Measurements from ENCODE around the gene AUTS2.
A peak's percentile ranks its signal among the peaks of the same experiment; 100 is the strongest.

Gene AUTS2

DNA sequence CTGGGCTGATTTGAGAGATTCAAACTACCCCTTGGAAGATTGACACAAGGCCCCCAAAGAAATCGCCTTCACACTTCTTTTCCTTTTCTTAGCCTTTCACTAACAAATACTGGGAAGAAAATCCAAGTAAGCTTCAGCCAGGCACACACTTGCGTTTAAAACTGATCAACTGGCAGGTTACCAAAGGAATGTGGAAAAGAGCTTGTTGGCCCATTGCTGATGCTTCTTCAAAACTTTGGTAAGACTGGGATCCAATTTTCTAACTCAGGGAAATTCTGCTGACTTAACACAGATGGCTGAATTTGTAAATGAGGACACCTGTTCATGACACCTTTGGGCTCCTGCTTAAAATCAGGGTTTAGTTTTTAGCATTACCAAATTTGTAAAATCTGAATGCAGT lies 1069.1 kb downstream of the AUTS2 start:
- no peak overlapping the region for H3K27ac ChIP-seq
- no peak overlapping the region for H3K4me3 ChIP-seq

DNA sequence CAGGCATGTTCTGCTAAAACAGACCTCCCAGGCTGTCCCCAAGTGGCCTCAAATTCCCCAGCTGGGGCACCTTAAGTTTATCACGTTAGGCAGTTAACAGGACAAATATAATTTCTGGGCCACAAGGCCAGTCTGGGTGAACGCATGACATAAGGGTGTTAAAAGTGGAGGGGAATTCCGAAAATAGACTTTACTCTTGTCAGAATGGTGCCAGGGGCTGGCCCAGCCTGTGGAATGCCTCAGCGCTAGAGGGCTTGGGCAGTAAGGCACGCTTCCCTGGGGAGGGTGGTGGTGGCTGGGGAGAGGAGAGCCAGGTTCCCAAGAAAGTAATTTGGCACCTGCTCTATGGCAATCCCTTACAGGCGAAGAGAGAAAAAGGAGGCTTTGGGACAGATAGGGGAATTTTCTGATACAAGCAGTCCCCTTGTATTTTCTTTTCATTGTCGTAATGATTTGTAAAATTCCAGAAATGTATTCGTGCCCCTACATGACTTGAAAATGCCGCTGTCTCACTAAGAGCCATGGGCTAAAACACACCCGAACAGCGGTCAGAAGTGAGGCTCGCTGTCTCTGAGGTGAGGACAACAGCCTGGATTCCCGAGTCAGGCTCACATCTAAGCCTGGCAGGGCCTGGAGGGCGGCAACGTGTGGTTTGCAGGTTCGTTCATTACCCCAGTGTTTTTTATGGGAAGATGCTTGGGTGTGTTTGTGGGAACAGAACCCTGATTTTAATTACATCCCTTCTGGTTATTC lies 1070.5 kb downstream of the AUTS2 start:
- no peak overlapping the region for H3K27ac ChIP-seq
- no peak overlapping the region for H3K4me3 ChIP-seq

DNA sequence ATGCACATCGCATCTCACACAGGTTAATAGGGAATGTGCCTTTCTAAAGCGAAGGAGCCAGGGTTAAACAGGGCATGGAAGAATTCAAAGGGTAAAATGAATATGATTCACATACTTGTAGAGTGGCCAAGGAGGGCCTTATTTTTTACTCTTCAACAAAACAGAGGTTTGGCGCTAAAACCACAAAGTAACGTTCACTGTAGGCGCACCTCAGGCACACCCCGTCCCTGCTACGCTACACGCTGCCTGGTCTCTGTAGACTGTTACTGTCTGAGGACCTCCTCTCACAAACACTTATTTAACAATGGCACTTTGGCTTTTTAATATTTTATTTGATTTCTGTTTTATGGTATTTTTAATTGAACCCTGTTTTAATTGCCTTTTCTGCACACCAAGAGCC lies 1071.6 kb downstream of the AUTS2 start:
- Histone ChIP-seq H3K4me3 (no peak overlapping the region), H3K27ac (no peak overlapping the region)

DNA sequence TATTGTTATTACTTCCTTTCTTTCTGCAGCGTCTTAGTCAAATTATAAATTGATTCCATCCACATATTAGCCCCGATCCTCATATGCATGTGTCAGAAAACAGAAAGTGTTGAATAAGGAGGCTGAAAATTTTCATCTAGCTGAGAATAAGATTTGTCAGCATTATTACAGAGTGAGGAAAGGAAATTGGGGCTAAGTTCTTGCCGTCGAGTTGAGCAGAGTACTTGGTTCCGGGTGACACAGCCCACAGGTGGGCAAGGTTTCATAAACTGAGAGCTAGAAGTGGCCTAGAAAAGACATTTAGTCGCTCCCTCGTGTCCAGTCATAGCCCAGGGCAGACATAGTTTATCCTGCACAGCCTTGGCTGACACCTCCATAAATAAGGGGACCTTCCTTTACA lies 1072.0 kb downstream of the AUTS2 start:
- H3K27ac ChIP-seq, result no peak overlapping the region
- H3K4me3 ChIP-seq, result no peak overlapping the region

DNA sequence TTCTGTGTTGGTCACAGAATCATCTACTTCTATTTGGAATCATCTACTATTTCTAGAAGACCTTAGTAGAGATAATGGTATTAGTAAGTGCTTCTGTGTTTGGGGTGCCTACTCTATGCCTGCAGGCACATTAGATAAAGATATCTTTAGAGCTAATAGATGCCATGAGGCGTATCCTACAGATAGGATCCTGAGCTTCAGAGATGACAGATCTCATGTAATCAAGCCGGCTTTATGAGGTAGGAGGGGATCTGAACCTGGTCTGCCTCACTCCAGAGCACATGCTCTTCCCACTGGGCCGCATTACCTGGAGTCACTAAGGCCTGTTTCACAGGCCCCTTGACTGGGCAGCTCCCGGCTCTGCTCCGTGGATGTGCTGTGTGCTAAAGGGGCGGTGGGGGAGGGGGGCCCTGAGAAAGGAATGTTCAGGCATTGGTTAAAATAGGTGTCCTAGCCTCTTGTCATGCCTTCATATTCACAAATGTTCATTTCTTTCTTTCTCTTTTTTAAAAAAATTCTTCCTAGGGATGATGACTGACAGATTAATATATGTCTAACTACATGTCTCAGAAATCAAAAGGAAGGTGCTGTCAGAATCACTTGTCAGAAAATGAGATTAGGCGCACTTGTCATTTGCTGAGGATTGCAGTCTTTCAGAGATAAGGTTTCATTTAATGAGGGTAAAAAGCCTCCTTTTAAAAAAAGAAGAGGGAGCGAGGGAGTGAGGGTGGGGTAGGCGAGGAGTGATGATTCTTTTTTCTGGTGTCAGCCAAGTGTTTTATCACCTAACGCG lies 1075.7 kb downstream of the AUTS2 start:
- H3K27ac ChIP-seq, result no peak overlapping the region

DNA sequence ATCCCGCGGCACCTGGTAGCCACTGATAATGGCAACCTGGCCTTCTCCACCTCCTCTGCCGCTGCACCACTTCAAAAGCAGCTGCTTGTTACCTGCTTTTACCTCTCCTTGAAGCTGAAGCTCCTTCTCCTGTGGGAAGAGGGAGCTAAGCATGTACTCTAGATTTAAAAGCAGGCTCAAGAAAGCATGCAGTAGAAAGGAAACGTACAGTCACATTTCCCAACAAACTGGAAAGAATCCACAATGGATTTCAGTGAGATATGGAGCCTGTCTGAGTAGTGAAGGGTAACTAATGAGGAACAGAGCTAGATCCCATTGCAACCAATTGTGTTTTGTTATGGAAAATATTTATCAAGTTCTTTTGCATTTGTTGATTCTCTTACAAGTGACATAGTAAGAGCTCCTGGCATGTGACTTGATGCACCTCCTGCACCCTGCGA lies 1076.3 kb downstream of the AUTS2 start:
- Histone ChIP-seq H3K4me3 (no peak overlapping the region), H3K27ac (no peak overlapping the region)

More for the DNA sequence above, 1075.7 kb downstream of the AUTS2 start:
- H3K4me3 ChIP-seq, result no peak overlapping the region

DNA sequence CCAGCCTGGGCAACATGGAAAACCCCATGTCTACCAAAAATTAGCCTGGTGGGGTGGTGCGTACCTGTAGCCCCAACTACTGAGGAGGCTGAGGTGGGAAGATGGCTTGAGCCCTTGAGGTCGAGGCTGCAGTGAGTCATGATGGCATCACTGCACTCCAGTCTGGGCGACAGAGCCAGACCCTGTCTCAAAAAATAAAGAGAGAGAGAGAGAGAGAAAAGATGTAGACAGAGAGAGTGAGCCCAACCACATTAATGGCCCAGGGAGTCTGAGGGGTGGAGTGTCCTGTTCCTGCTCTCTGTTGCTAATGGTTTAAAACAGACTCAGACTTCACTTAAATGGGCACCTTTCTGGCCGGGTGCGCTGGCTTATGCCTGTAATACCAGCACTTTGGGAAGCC lies 1078.0 kb downstream of the AUTS2 start:
- no peak overlapping the region for H3K27ac ChIP-seq
- H3K4me3 ChIP-seq, result no peak overlapping the region

DNA sequence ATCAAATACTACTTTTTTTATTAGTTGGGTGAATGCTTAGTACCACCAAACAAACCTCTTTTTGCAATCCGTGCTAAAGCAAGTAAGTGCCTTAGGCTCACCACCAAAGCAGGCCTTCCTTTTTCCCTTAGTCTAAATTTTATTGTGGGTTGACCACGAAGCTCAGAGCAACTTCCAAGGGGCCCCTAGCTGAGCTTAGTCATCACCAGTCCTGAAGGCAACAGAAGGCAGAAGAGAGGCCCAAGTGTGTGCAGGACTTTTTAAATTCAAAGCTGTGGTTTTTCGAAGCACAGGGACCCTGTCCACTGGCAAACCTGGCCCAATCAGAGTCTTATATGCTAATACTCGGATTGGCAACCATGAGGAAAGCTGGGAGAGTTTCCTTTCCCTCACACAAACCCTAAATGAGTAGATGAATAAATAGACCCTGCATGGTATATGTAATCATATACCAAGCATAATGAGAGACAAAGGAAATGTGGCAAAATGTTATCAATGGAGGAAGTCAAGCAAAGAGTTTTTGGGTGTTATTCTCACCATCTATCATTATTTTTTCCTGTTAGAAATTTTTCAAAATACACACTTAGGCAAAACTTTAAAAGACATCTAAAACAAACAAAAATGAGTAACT lies 1080.5 kb downstream of the AUTS2 start:
- Histone ChIP-seq H3K27ac (peak overlapping the region in 5 of 21 experiments; percentile 6 to 73 (median 26)), H3K4me3 (no peak overlapping the region)

DNA sequence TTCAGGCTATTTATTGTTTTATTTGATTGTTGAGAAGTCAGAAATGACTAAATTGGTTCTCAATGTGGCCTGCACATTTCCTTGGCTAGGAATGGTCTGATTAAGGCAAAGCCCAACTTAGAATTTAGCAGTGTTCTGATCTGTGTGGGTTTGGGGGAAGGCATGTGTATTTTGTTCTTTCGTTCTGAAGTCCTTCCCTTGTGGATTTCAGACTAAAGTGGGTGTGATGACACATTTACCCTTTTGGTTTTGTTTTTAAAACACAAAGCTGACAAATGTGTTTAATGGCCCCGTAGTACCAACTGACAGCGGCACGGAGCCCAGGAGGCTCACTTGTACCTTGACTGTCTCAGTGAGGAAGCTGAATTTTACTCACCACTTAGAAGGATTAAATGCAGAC lies 1081.4 kb downstream of the AUTS2 start:
- H3K27ac ChIP-seq, result peak overlapping the region in 5 of 21 experiments; percentile 24 to 73 (median 38)
- no peak overlapping the region for H3K4me3 ChIP-seq

DNA sequence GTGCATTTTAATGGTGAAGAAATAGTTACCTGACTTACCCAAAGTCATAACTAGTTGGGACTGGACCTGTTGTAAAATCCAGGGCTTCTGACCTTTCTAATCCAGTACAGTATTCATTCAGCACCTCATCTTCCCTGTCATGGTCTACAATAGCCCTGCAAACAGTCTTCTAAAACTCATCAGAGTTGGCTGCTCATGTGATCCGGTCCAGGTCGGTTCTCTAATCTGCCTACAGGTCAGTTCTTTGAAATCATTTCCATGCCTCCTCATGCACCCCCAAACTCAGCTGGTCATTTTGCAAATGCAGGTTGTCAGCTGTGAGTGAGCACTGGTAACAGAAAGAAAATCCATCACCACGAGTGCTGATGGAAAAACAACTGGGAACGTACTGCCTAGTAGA lies 1082.0 kb downstream of the AUTS2 start:
- H3K4me3 ChIP-seq, result no peak overlapping the region
- peak overlapping the region in 3 of 21 experiments; percentile 28 to 73 (median 38) for H3K27ac ChIP-seq

DNA sequence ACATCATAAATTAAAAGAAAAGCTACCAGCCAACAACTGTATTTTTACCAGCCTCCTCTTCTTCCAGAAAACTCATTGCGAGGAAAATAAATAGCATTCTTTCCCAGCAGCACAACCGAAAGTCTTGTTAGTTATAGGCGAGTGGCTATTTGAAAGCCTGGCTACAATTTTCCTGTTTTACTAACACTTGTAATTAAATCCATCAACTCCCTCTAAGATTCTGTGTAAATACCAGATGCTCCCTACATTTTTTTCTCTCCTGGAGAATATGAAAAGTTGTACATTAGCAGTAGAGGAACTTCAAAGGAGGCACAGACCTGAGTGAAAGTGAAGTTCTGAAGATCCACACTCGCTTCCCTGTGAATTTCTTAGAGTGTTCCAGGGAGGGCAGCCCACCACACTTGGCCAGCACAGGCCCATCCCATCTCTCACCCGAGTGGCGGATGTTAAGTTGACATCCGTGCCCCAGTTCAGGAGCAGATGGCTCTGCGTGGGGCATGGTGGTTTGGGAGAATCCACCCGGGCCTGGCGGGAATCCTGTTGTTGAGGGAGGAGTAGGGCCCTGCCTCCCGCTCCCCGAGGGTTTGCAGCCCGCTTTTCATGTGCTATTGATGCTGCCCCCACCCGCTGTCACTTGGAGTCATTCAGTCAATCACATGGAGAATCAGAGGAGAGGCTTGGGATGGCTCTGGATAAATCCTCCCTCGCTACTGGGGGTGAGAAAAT lies 1082.6 kb downstream of the AUTS2 start:
- Histone ChIP-seq H3K27ac (peak overlapping the region in 3 of 21 experiments; percentile 25 to 73 (median 40)), H3K4me3 (no peak overlapping the region)

DNA sequence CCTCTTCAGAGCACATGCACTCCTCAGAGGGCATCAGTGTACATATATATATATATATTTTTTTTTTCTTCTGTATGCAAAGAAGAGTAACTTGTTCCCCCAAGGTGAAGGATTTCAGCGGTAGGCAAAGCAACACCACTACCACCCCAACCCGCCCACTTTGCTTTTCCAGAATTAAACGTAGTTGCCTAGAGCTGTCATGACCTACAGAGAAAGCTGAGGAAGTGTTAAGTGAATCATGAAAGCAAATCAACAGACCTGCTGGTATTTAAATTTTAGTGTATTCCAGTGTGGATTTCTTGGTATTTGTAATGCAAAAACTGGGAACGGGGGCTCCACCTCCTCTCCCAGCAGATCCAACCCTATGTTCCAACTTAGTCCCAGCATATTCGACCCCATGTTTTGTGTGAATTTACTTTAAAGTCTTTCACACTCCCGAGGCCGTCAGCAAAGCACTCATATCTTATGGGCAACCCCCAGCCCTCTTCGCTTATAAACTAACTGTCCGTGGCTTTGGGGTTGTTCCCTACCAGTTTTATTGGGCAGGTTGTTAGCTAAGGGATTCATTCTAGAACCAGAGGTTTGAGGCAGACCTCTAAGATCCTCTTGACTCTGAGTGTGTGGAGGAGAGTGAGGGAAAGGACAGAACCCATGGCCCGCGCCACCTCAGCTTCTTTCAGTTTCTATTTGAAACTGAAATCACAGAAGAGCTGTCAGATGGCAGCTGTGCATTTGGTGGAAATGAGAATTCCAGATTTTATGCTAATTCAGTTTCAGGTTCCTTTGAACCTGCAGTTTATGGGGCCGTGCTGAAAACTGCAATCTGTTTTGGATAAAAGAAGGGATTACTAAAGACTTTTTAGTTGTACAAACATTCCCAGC lies 1083.4 kb downstream of the AUTS2 start:
- Histone ChIP-seq H3K27ac (peak overlapping the region in 8 of 21 experiments; percentile 1 to 75 (median 34)), H3K4me3 (no peak overlapping the region)

DNA sequence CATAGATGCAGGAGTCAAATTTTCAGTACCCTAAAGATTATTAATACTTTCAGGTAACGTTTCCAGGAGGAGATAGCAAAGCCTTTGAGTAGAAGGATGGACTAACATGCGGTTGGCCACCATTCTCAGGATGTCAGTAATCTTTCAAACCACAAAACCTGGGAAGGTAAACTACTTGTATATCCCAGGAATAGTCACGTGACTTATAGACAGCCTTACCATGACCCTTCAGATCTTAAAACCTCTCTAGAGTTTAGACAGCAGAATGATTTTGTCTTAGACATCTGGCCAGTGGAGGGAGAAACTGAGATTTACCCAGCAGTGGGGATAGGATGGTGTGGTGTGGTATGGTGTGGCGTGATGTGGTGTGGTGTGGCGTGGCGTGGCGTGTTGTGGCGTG lies 1085.9 kb downstream of the AUTS2 start:
- no peak overlapping the region for H3K27ac ChIP-seq
- no peak overlapping the region for H3K4me3 ChIP-seq

DNA sequence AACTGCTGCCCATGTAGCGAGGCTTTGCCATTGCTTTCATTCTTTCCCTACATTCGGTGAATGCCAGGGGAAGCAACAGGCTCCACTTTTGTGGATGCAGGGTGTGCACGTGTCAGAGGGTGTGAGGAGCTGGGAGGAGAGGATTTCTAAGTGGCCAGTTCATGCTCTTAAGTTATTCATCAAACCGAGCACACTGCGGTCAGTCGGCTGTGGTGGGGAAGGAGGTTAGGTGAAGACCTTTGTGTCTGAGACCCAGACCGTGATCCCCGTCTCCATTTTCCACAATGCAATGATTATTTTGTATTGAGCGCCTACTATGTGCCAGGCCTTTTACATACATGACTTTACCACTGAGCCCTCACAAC lies 1095.0 kb downstream of the AUTS2 start:
- peak overlapping the region in 12 of 21 experiments; percentile 60 to 91 (median 88) for H3K27ac ChIP-seq
- H3K4me3 ChIP-seq, result peak overlapping the region; percentile 62 to 88 (median 72)

DNA sequence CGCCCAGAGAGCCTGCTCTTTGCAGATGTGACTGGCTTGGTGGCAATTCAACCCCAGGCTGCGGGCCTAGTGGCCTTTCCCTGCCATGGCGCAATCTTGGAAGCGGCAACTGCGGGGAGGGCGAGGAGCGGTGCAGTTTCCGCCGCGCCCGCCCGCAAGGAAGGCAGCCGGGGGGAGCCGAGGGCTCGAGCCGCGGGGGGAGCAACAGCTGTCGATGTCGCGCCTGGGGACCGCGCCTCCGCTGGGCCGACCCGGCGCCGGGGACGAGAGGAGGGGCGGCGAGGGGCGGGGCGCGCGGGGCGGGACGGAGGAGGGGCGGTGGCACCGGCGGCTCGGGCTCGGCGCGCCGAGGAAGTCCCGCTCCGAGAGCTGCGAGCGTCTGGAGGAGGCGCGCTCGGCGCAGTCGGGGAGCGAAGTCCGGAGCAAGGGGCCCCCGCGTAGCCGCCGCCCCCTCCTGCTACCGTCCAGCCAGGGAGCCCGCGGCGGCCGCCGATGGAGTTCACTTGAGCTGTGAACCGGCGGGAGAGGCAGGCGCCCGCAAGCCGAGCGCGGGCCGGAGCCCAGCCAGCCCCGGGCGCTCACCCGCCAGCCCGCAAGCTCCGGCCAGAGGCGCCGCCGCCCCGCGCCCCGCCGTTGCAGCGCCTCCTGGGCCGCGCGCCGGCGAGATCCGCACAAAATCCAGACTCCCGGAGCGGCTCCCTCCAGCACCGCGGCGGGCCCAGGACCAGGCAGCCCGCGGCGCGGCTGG lies 1095.6 kb downstream of the AUTS2 start:
- H3K27ac ChIP-seq, result peak overlapping the region in 20 of 21 experiments; percentile 24 to 91 (median 82)

DNA sequence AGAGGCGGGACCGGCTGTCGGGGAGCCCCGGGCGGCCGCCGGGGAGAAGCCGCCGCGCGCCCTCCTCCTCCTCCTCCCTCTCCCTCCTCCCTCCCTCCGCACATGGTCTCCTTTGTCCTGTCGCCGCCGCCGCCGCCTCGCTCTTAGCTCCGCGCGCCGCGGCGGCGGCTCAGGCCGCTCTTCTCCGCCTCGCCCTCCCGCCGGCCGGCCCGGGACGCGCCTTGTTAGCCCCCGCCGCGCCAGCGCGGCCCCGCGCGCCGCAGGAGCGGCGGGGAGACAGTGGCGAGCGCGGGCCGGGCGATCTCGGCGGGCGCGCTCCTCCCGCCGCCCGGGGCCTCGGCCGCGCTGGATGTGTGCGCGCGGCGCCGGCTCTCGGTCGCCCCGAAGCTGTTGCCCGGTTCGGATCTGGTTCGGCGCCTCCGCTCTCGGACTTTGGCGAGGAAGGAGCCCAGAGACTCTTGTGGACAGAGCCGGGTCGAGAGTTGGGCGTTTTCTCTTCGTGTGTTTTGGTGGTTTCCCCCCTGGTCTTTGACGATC lies 1096.2 kb downstream of the AUTS2 start:
- H3K4me3 ChIP-seq, result peak overlapping the region; percentile 62 to 88 (median 72)
- H3K27ac ChIP-seq, result peak overlapping the region; percentile 54 to 91 (median 87)

More for the DNA sequence above, 1095.6 kb downstream of the AUTS2 start:
- H3K4me3 ChIP-seq, result peak overlapping the region; percentile 62 to 88 (median 72)

DNA sequence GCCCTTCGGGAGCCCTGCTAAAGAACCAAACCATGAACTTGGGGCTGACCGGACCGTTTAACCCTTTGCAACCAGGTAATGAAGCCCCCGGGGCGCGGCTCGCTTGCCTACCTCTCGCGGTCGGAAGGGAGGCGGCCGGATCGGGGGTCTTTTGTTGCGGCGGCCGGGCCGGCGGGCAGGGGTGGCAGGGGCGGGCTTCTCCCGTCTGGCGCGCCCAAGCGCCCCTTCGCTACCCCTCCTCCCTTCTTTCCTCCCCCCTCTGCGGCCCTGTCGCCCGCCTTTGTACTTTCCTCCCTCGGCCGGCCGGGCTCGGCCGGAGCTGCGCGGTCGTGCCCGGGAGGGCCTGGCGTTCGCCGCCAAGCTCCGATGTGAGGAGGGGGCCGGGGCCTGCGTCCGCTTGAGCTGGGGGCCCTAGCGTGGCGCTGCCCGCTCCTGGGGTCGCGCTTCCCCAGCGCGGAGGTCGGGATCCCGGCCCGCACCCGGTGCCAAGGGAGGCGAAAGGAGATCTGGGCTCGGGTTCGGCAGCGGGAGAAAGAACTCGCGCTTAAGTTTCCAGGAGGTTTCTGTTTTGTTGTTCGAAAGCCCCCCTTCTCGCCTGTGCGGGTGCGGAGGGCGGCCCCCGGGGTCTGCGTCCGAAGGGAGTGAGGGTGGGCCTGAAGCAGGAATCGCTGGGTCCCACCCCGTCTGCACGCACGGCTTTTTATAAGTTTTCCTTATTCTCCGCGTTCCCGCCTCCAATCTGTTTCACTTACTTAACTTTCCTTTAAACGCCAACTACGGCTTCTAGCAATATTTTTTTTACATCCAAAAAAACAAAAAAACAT lies 1096.9 kb downstream of the AUTS2 start:
- Histone ChIP-seq H3K4me3 (peak overlapping the region; percentile 62 to 88 (median 72)), H3K27ac (peak overlapping the region; percentile 54 to 91 (median 87))
